ENCODE measurements around the gene FARS2.
A peak's percentile ranks its signal among the peaks of the same experiment; 100 is the strongest.

FARS2 gene

GRCh38 chr6:5663259-5663658, 401.9 kb downstream of the FARS2 start:
- Histone ChIP-seq H3K36me3 (ENCODE audit: control insufficient read depth, insufficient read depth, low read length) (no peaks in the 10 kb centered on the region), H3K27ac (ENCODE audit: low read depth, low read length) (no peak overlapping the region), H3K4me1 (ENCODE audit: control insufficient read depth, insufficient read depth, low read length) (no peaks in the 10 kb centered on the region), H3K4me3 (ENCODE audit: low read length) (no peak overlapping the region), H3K27me3 (ENCODE audit: control insufficient read depth, insufficient read depth, low read length) (no peaks in the 10 kb centered on the region), H3K9ac (ENCODE audit: low read length) (no peak overlapping the region)

DNA sequence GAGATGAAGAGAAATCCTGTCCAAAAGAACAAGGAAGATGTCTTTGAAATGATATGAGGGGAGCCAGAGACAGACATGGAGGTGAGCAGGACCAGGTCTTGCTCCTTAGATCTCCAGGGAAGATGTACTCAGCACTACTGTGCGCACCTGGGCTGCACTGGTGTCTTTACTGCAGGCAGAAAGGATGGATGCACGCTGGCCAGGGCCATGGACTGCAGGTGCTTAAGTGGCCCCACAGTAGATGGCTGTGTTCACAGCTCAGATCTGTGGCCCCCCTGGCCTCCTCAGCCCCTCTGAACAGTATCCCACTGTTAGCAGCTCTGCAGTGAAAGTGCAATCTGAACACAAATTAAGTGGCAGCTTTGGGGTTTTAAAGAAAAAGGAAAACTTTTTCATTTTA, 402.4 kb downstream of the FARS2 start:
- Histone ChIP-seq H3K27me3 (ENCODE audit: control insufficient read depth, insufficient read depth, low read length) (no peaks in the 10 kb centered on the region), H3K9ac (ENCODE audit: low read length) (no peak overlapping the region)

GRCh38 chr6:5664149-5664548, 402.8 kb downstream of the FARS2 start:
- Histone ChIP-seq H3K36me3 (ENCODE audit: control insufficient read depth, insufficient read depth, low read length) (no peaks in the 10 kb centered on the region), H3K27ac (ENCODE audit: low read depth, low read length) (no peak overlapping the region), H3K4me1 (ENCODE audit: control insufficient read depth, insufficient read depth, low read length) (no peaks in the 10 kb centered on the region), H3K27me3 (ENCODE audit: control insufficient read depth, insufficient read depth, low read length) (no peaks in the 10 kb centered on the region), H3K4me3 (ENCODE audit: low read length) (no peak overlapping the region), H3K9ac (ENCODE audit: low read length) (no peak overlapping the region)

More for the DNA sequence above, 402.4 kb downstream of the FARS2 start:
- Histone ChIP-seq H3K4me1 (ENCODE audit: control insufficient read depth, insufficient read depth, low read length) (no peaks in the 10 kb centered on the region), H3K4me3 (ENCODE audit: low read length) (no peak overlapping the region), H3K36me3 (ENCODE audit: control insufficient read depth, insufficient read depth, low read length) (no peaks in the 10 kb centered on the region), H3K27ac (ENCODE audit: low read depth, low read length) (no peak overlapping the region)

DNA sequence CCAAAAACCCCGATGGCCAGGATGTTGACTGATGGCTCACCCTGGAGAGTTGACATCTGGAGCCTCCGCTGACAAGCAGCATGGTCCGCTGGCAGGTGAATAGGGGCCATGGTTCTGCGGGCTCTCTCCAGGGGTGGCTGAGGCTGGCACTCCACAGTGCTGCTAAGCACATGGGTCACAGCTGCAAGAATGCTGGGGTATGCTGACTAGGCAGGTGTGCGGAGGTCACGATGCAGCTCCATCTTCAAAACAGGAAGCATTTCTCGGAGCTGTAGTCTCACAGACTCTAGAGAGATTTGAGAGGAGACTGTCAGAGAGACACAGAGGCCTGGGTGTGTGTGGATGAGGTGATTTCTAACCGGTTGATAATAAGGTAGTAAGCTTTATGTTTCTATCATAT, 403.9 kb downstream of the FARS2 start:
- Histone ChIP-seq H3K4me1 (ENCODE audit: control insufficient read depth, insufficient read depth, low read length) (no peaks in the 10 kb centered on the region), H3K4me3 (ENCODE audit: low read length) (no peak overlapping the region), H3K36me3 (ENCODE audit: control insufficient read depth, insufficient read depth, low read length) (no peaks in the 10 kb centered on the region), H3K27me3 (ENCODE audit: control insufficient read depth, insufficient read depth, low read length) (no peaks in the 10 kb centered on the region), H3K9ac (ENCODE audit: low read length) (no peak overlapping the region), H3K27ac (ENCODE audit: low read depth, low read length) (no peak overlapping the region)

GRCh38 chr6:5665667-5666066, 404.4 kb downstream of the FARS2 start:
- Histone ChIP-seq H3K27me3 (ENCODE audit: control insufficient read depth, insufficient read depth, low read length) (no peaks in the 10 kb centered on the region), H3K4me1 (ENCODE audit: control insufficient read depth, insufficient read depth, low read length) (no peaks in the 10 kb centered on the region), H3K4me3 (ENCODE audit: low read length) (no peak overlapping the region), H3K36me3 (ENCODE audit: control insufficient read depth, insufficient read depth, low read length) (no peaks in the 10 kb centered on the region), H3K9ac (ENCODE audit: low read length) (no peak overlapping the region), H3K27ac (ENCODE audit: low read depth, low read length) (no peak overlapping the region)

- Histone ChIP-seq H3K9ac (ENCODE audit: low read length) (no peak overlapping the region), H3K36me3 (ENCODE audit: control insufficient read depth, insufficient read depth, low read length) (no peaks in the 10 kb centered on the region), H3K27me3 (ENCODE audit: control insufficient read depth, insufficient read depth, low read length) (no peaks in the 10 kb centered on the region), H3K4me1 (ENCODE audit: control insufficient read depth, insufficient read depth, low read length) (no peaks in the 10 kb centered on the region), H3K4me3 (ENCODE audit: low read length) (no peak overlapping the region), H3K27ac (ENCODE audit: low read depth, low read length) (no peak overlapping the region)
Measured at GRCh38 chr6:5666695-5667094, 405.4 kb downstream of the FARS2 start.

GRCh38 chr6:5667737-5668136, 406.4 kb downstream of the FARS2 start:
- no peak overlapping the region for H3K4me3 ChIP-seq (ENCODE audit: low read length)
- peaks cover 1% of the 10 kb centered on the region for H3K4me1 ChIP-seq (ENCODE audit: control insufficient read depth, insufficient read depth, low read length)
- H3K9ac ChIP-seq (ENCODE audit: low read length): no peak overlapping the region
- H3K27me3 ChIP-seq (ENCODE audit: control insufficient read depth, insufficient read depth, low read length): no peaks in the 10 kb centered on the region
- no peaks in the 10 kb centered on the region for H3K36me3 ChIP-seq (ENCODE audit: control insufficient read depth, insufficient read depth, low read length)
- H3K27ac ChIP-seq (ENCODE audit: low read depth, low read length): no peak overlapping the region

DNA sequence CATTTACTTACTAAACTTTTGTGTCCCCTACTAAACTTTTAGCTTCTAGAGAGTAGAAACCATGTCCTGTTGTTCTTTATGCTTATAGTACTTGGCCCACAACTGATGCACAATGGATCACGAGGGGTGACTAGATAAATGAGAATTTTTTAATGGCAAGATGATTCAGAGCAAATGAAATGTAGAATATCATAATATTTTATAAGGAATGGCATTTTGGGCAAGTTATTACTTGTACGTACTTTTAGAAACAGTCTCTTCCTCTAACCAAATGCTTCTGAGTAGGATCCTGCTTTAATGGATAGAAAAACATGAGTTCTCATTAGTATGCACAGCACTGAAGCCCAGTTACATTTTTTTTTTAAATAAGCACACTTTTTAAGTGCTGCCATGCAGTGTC, 409.1 kb downstream of the FARS2 start:
- H3K4me1 ChIP-seq (ENCODE audit: control insufficient read depth, insufficient read depth, low read length): peaks cover 4% of the 10 kb centered on the region
- H3K27me3 ChIP-seq (ENCODE audit: control insufficient read depth, insufficient read depth, low read length): no peaks in the 10 kb centered on the region
- H3K36me3 ChIP-seq (ENCODE audit: control insufficient read depth, insufficient read depth, low read length): no peaks in the 10 kb centered on the region
- no peak overlapping the region for H3K27ac ChIP-seq (ENCODE audit: low read depth, low read length)
- no peak overlapping the region for H3K4me3 ChIP-seq (ENCODE audit: low read length)
- H3K9ac ChIP-seq (ENCODE audit: low read length): no peak overlapping the region

GRCh38 chr6:5670811-5671561, 409.7 kb downstream of the FARS2 start:
- Histone ChIP-seq H3K4me3 (ENCODE audit: low read length) (peak overlapping the region; percentile 23), H3K4me1 (ENCODE audit: control insufficient read depth, insufficient read depth, low read length) (peaks cover 4% of the 10 kb centered on the region), H3K36me3 (ENCODE audit: control insufficient read depth, insufficient read depth, low read length) (no peaks in the 10 kb centered on the region), H3K27ac (ENCODE audit: low read depth, low read length) (no peak overlapping the region), H3K27me3 (ENCODE audit: control insufficient read depth, insufficient read depth, low read length) (no peaks in the 10 kb centered on the region), H3K9ac (ENCODE audit: low read length) (no peak overlapping the region)

- H3K4me3 ChIP-seq (ENCODE audit: low read length): peak overlapping the region; percentile 23
- peak overlapping the region; percentile 60 for H3K27ac ChIP-seq (ENCODE audit: low read depth, low read length)
- H3K27me3 ChIP-seq (ENCODE audit: control insufficient read depth, insufficient read depth, low read length): no peaks in the 10 kb centered on the region
- H3K9ac ChIP-seq (ENCODE audit: low read length): no peak overlapping the region
- peaks cover 4% of the 10 kb centered on the region for H3K4me1 ChIP-seq (ENCODE audit: control insufficient read depth, insufficient read depth, low read length)
- no peaks in the 10 kb centered on the region for H3K36me3 ChIP-seq (ENCODE audit: control insufficient read depth, insufficient read depth, low read length)
Measured at GRCh38 chr6:5671601-5672559, 410.6 kb downstream of the FARS2 start.

- no peaks in the 10 kb centered on the region for H3K27me3 ChIP-seq (ENCODE audit: control insufficient read depth, insufficient read depth, low read length)
- peaks cover 4% of the 10 kb centered on the region for H3K4me1 ChIP-seq (ENCODE audit: control insufficient read depth, insufficient read depth, low read length)
- no peaks in the 10 kb centered on the region for H3K36me3 ChIP-seq (ENCODE audit: control insufficient read depth, insufficient read depth, low read length)
- H3K9ac ChIP-seq (ENCODE audit: low read length): no peak overlapping the region
- peak overlapping the region; percentile 25 for H3K27ac ChIP-seq (ENCODE audit: low read depth, low read length)
- no peak overlapping the region for H3K4me3 ChIP-seq (ENCODE audit: low read length)
Measured at GRCh38 chr6:5672581-5673011, 411.3 kb downstream of the FARS2 start.

GRCh38 chr6:5673019-5673790, 411.9 kb downstream of the FARS2 start:
- H3K27ac ChIP-seq (ENCODE audit: low read depth, low read length): peak overlapping the region; percentile 25
- H3K4me1 ChIP-seq (ENCODE audit: control insufficient read depth, insufficient read depth, low read length): peaks cover 4% of the 10 kb centered on the region
- H3K9ac ChIP-seq (ENCODE audit: low read length): no peak overlapping the region
- H3K4me3 ChIP-seq (ENCODE audit: low read length): no peak overlapping the region
- H3K36me3 ChIP-seq (ENCODE audit: control insufficient read depth, insufficient read depth, low read length): no peaks in the 10 kb centered on the region
- no peaks in the 10 kb centered on the region for H3K27me3 ChIP-seq (ENCODE audit: control insufficient read depth, insufficient read depth, low read length)

Data from rectal smooth muscle tissue (tissue), 1 donor.